Skeletal muscle tissue (tissue), 4 donors: ENCODE results near the gene ACP1. TPM values are rescaled to one million over a fixed set of nuclear protein-coding genes. Genes with fewer than 3 reads are reported as not detected.

ENCODE experiments used
- H3K27ac ChIP-seq: one replicate; pipeline ENCODE4 v1.7.0; 2013; ENCODE audit warnings: mild to moderate bottlenecking, low read depth, low read length, inconsistent platforms
- H3K27me3 ChIP-seq, 3 donors: one replicate each; pipeline ENCODE4 v1.7.0; 2013; ENCODE audit warnings: low read length in 3 of 3; ENCODE audit not compliant: control insufficient read depth in 3 of 3, insufficient read depth in 3 of 3
- H3K36me3 ChIP-seq, 3 donors: one replicate each; pipeline ENCODE4 v1.7.0; 2013; ENCODE audit warnings: low read length in 3 of 3; ENCODE audit not compliant: control insufficient read depth in 3 of 3, insufficient read depth in 3 of 3
- H3K4me1 ChIP-seq, 3 donors: one replicate each; pipeline ENCODE4 v1.7.0; 2013; ENCODE audit warnings: low read length in 3 of 3, mild to moderate bottlenecking in 3 of 3; ENCODE audit not compliant: control insufficient read depth in 3 of 3, insufficient read depth in 3 of 3
- H3K4me3 ChIP-seq, 3 donors: one replicate each; pipeline ENCODE4 v1.7.0; 2013; ENCODE audit warnings: low read length in 3 of 3
- H3K9ac ChIP-seq, 3 donors: one replicate each; pipeline ENCODE4 v1.7.0; 2013; ENCODE audit warnings: low read length in 3 of 3, mild to moderate bottlenecking in 3 of 3, moderate library complexity in 2 of 3, low read depth in 1 of 3
- H3K9me3 ChIP-seq, 3 donors: one replicate each; pipeline ENCODE4 v1.7.0; 2013; ENCODE audit warnings: low read length in 3 of 3; ENCODE audit not compliant: control insufficient read depth in 3 of 3
- total RNA-seq: library from RNA; depleted of rRNA; stranded (reverse); fragments of >200 nt; gene quantifications from one replicate; pipeline ENCODE4 v1.2.3, GENCODE V29; 2014
- donor health status: Osteomylitis.

ACP1 gene
- total RNA-seq, 1 donor from 2014 or later: 77.8 TPM

- no peak overlapping the region for H3K9ac ChIP-seq
- peaks cover 0 to 8% (median 6%) of the 10 kb centered on the region in 3 donors for H3K36me3 ChIP-seq
- no peak overlapping the region for H3K27ac ChIP-seq
- no peak overlapping the region for H3K4me3 ChIP-seq
- peaks cover 0 to 3% (median 0%) of the 10 kb centered on the region in 3 donors for H3K9me3 ChIP-seq
- no peaks in the 10 kb centered on the region for H3K4me1 ChIP-seq
- H3K27me3 ChIP-seq: no peaks in the 10 kb centered on the region
Observed at GRCh38 chr2:254241-254640, 10.5 kb upstream of the ACP1 start.

- H3K27ac ChIP-seq: no peak overlapping the region
- peaks cover 0 to 3% (median 0%) of the 10 kb centered on the region in 3 donors for H3K9me3 ChIP-seq
- H3K9ac ChIP-seq: no peak overlapping the region
- H3K4me1 ChIP-seq: no peaks in the 10 kb centered on the region
- no peaks in the 10 kb centered on the region for H3K27me3 ChIP-seq
- no peak overlapping the region for H3K4me3 ChIP-seq
- H3K36me3 ChIP-seq: peaks cover 0 to 3% (median 0%) of the 10 kb centered on the region in 3 donors
Observed at GRCh38 chr2:255195-255594, 9.6 kb upstream of the ACP1 start.

- Histone ChIP-seq H3K9me3 (peaks cover 0 to 3% (median 0%) of the 10 kb centered on the region in 3 donors), H3K36me3 (peaks cover 0 to 3% (median 2%) of the 10 kb centered on the region in 3 donors), H3K4me1 (no peaks in the 10 kb centered on the region), H3K27me3 (no peaks in the 10 kb centered on the region), H3K9ac (no peak overlapping the region), H3K27ac (no peak overlapping the region), H3K4me3 (no peak overlapping the region)
Observed at GRCh38 chr2:256094-256493, 8.7 kb upstream of the ACP1 start.

GRCh38 chr2:257429-257828, 7.3 kb upstream of the ACP1 start:
- Histone ChIP-seq H3K9me3 (peaks cover 0 to 3% (median 0%) of the 10 kb centered on the region in 3 donors), H3K4me3 (no peak overlapping the region), H3K27ac (no peak overlapping the region), H3K4me1 (no peaks in the 10 kb centered on the region), H3K9ac (no peak overlapping the region), H3K36me3 (peaks cover 0 to 2% (median 2%) of the 10 kb centered on the region in 3 donors), H3K27me3 (no peaks in the 10 kb centered on the region)

GRCh38 chr2:257842-258241, 6.9 kb upstream of the ACP1 start:
- Histone ChIP-seq H3K36me3 (peaks cover 0 to 2% (median 2%) of the 10 kb centered on the region in 3 donors), H3K4me1 (no peaks in the 10 kb centered on the region), H3K27ac (no peak overlapping the region), H3K9ac (no peak overlapping the region), H3K9me3 (peaks cover 0 to 3% (median 0%) of the 10 kb centered on the region in 3 donors), H3K27me3 (no peaks in the 10 kb centered on the region), H3K4me3 (no peak overlapping the region)

GRCh38 chr2:258933-259332, 5.8 kb upstream of the ACP1 start:
- Histone ChIP-seq H3K4me3 (no peak overlapping the region), H3K27ac (no peak overlapping the region), H3K9ac (no peak overlapping the region), H3K9me3 (peaks cover 0 to 3% (median 0%) of the 10 kb centered on the region in 3 donors), H3K4me1 (peaks cover 3 to 9% (median 8%) of the 10 kb centered on the region in 3 donors), H3K36me3 (peaks cover 0 to 2% (median 2%) of the 10 kb centered on the region in 3 donors), H3K27me3 (no peaks in the 10 kb centered on the region)

GRCh38 chr2:259789-260331, 4.9 kb upstream of the ACP1 start:
- Histone ChIP-seq H3K9ac (no peak overlapping the region), H3K4me3 (no peak overlapping the region), H3K27ac (no peak overlapping the region), H3K36me3 (peaks cover 0 to 2% (median 2%) of the 10 kb centered on the region in 3 donors), H3K4me1 (peaks cover 3 to 13% (median 9%) of the 10 kb centered on the region in 3 donors), H3K27me3 (no peaks in the 10 kb centered on the region), H3K9me3 (peaks cover 0 to 3% (median 0%) of the 10 kb centered on the region in 3 donors)

GRCh38 chr2:260507-261161, 4.1 kb upstream of the ACP1 start:
- H3K36me3 ChIP-seq: peaks cover 0 to 2% (median 2%) of the 10 kb centered on the region in 3 donors
- H3K9me3 ChIP-seq: peaks cover 0 to 3% (median 0%) of the 10 kb centered on the region in 3 donors
- no peak overlapping the region for H3K27ac ChIP-seq
- H3K9ac ChIP-seq: no peak overlapping the region
- no peak overlapping the region for H3K4me3 ChIP-seq
- no peaks in the 10 kb centered on the region for H3K27me3 ChIP-seq
- H3K4me1 ChIP-seq: peaks cover 8 to 15% (median 10%) of the 10 kb centered on the region in 3 donors

GRCh38 chr2:262117-262516, 2.6 kb upstream of the ACP1 start:
- Histone ChIP-seq H3K27ac (no peak overlapping the region), H3K9me3 (peaks cover 0 to 3% (median 0%) of the 10 kb centered on the region in 3 donors), H3K27me3 (no peaks in the 10 kb centered on the region), H3K9ac (no peak overlapping the region), H3K4me1 (peaks cover 11 to 20% (median 14%) of the 10 kb centered on the region in 3 donors), H3K4me3 (no peak overlapping the region), H3K36me3 (peaks cover 0 to 2% (median 2%) of the 10 kb centered on the region in 3 donors)

GRCh38 chr2:263022-263738, 1.6 kb upstream of the ACP1 start:
- Histone ChIP-seq H3K4me1 (peaks cover 11 to 20% (median 14%) of the 10 kb centered on the region in 3 donors), H3K27me3 (no peaks in the 10 kb centered on the region), H3K36me3 (peaks cover 0 to 2% (median 2%) of the 10 kb centered on the region in 3 donors), H3K4me3 (peak overlapping the region; percentile 97 to 99 (median 99)), H3K27ac (no peak overlapping the region), H3K9me3 (no peaks in the 10 kb centered on the region), H3K9ac (peak overlapping the region in 1 of 3 donors; percentile 84)
